Suppressor macrophage treated with lipopolysaccharide for 4 hours (primary cell): ENCODE results near the gene CYTL1.

Source experiments
- DNase-seq: peaks from one replicate; pipeline ENCODE4 v3.0.0-alpha.2; 2020

The CYTL1 gene, protein sequence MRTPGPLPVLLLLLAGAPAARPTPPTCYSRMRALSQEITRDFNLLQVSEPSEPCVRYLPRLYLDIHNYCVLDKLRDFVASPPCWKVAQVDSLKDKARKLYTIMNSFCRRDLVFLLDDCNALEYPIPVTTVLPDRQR

DNA sequence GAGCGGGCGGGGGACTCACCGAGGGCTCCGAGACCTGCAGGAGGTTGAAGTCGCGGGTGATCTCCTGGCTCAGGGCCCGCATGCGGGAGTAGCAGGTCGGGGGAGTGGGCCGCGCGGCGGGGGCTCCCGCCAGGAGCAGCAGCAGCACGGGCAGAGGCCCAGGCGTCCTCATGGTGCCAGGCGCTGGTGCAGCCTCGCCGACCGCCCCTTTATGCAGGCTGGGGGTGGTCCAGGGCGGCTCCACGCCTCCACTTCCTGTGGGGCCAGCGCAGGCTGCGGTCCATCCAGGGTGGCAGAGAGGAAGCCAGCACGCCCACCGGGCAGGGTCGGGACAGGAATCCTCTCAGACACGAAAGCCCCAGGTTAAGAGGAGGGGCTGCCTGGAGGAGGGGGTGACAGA is at the start of gene CYTL1:
Gene CYTL1, minus strand, starts transcription at position 185 of the 400 bp plus-strand sequence. Its CDS starts 13 bp downstream, at position 172.
- no peak for DNase-seq

DNA sequence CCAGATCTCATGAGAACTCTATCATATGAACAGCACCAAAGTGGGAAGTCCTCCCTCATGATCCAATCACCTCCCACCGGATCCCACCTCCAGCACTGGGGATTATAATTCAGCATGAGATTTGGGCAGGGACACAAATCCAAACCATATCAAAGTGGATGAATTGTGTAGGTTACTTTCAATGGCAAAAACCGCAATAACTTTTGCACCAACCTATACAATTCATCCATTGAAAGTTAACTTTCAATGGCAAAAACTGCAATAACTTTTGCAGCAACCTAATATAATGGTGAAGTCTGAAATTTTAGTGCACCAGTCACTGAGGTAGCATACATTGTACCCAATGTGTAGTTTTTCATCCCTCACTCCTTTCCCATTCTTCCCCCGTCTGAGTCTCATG is 48.6 kb upstream of the CYTL1 start:
- no peak for DNase-seq

DNA sequence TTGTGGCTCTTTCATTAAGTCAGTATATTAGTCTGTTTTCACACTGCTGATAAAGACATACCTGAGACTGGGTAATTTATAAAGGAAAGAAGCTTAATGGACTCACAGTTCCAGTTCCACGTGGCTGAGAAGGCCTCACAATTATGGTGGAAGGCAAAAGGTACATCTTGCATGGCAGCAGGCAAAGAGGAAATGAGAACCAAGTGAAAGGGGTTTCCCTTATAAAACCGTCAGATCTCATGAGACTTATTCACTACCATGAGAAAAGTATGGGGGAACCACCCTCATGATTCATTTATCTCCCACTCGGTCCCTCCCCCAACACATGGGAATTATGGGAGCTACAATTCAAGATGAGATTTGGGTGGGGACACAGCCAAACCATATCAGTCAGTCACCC is 47.7 kb upstream of the CYTL1 start:
- DNase-seq = peak; percentile 6

DNA sequence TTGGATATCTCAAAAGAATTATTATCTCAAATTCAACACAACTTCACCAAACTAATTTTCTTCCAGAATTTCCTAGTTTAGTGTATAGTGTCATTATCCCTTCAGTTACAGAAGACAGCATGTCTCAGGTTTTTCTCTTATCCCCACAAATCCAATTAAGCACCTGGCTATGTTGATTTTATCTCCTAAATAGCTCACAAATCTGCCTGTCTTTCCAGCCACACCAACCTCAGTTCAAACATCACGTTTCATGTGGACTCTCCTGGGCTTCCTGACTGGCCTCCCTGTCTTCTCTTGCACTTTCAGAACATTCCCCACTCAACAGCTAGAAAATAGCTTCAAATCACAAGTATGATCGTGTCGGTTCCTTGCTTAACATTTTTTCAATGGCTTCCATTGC is 46.8 kb upstream of the CYTL1 start:
- DNase-seq = no peak

DNA sequence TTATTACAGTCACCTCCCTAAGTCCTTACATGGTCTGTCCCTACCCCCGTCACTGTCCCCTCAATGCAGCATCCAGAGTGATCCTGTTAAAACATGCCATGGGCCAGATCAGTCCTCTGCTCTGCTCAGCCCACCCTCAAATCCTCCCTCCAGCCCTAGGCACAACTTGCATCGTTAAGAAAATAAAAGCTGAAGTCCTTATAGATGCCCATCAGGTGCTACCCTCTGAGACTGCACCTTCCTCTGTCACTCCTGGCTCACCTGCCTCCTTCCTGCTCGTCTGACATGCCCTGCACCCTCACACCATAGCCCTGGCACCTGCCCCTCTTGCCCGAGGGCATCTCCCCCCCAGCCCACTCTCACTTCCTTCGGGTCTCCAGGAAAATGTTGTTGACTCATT is 36.2 kb upstream of the CYTL1 start:
- no peak for DNase-seq

DNA sequence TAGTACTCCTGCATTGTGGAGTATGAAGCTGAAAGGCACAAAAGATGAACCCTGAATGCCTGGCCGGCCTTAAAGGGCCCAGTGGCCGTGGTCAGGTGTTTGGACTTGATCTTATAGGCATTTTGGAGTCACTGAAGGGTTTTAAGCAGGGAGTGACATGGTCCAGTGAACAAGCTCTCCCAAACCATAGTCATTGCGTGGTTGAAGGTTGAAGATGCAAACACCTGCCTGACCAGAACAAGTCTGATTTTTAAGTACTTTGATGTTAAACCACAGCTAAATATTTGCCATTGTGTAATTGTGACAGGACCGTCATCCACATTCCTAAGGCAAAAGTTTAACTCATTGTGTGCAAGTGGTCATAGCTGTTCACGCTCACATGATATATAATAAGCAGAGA is 35.3 kb upstream of the CYTL1 start:
- DNase-seq = no peak

DNA sequence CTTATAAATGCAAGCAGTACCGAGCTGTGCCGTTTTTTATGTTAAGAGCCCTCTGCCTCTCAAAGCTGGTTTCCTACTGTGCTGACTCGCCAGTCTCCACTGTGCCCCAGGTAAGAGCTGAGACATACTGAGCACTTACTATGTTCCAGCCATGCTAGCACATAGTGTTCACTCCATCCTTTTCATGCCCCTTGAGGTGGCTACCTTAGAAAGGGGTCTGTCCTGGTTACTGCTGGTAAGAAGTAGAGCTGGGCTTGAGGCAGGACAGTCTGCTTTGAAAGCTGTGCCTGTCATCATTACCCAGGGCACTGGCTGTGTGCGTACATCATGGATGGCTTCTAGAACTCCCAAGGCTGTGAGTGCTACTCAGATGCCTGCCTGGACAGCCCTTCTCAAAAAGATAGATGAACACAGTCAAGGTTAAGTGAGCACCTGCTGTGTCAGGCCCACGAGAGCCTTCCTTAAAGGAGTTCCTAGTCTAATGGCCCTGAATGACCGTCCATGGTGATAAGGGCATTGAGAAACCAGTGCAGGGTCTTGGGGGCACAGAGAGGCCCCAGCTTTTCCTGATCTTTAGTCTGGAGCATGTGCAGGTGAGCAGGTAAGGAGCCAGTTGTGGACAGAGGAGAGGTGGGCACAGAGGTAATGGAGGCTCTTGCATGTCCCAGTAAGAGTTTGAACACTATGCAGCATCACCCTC is 33.6 kb upstream of the CYTL1 start:
- no peak for DNase-seq

DNA sequence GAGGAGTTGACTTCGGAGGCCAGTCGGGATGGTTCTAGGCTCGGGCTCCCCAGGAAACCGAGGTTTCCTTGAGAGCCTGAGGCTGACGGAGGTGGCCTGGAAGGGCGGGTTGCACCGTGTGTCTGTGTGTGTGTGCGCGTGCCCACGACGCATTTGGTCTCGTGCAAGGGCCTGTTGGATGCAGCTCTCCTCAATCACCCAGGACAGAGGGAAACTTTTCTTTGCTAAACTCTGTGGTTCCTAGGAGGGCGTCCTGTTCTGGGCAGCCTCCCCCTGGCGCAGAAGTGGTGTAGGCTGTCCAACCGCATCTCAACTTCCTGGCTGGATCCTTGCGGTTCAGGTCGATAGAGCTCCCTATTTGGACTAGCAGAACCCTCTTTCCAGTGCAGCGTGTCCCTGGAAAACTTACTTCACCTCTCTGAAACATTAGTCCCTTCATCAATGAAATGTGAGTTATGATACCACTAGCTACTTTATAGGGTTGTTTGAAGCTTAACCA is 33.0 kb upstream of the CYTL1 start:
- no peak for DNase-seq

DNA sequence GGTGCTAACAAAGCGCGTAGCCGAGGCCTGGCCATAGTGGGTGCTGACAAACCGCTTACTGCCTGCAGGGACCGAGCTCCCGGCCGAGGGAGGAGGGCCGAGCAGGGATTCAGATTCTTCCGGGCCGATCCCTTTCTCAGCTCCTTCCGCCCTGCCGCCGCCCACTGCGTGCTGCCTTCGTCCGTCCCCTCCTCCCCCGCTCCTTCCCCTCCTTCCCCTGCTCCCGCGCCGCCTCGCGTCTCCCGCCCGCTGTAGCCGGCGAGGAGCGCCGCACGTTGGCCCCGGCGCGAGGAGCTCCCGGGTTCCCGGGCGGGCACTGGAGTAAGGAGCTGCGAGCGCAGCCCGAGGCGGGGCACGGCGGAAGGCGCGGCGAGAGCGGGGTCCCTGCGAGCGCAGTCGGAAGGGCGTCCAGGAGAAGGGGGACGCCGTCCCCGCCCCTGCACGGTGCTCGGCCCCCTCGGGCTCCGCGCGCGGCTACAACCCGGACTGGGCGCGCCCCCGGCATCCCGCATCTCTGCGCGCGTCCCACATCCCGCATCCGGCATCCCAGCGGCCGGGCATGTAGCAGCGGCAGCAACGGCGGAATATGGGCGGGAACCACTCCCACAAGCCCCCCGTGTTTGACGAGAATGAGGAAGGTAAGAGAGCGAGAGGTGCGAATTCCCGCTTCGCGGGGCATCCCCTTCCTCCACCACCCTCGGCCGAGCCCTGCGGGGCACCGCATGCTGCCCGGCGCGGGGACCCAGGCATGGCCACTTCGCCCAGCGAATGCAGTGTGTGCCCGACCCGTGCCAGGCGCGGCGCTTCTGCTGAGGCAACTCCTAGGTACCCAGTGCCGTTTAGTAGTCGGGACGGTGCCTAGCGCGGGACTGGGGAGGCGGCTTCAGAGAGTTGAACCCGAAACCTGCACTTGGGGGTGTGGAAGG is 32.3 kb upstream of the CYTL1 start, which contains the start of gene STK32B:
Gene STK32B, plus strand, starts transcription at position 203 of the 926 bp plus-strand sequence.
- DNase-seq = peak; percentile 69

DNA sequence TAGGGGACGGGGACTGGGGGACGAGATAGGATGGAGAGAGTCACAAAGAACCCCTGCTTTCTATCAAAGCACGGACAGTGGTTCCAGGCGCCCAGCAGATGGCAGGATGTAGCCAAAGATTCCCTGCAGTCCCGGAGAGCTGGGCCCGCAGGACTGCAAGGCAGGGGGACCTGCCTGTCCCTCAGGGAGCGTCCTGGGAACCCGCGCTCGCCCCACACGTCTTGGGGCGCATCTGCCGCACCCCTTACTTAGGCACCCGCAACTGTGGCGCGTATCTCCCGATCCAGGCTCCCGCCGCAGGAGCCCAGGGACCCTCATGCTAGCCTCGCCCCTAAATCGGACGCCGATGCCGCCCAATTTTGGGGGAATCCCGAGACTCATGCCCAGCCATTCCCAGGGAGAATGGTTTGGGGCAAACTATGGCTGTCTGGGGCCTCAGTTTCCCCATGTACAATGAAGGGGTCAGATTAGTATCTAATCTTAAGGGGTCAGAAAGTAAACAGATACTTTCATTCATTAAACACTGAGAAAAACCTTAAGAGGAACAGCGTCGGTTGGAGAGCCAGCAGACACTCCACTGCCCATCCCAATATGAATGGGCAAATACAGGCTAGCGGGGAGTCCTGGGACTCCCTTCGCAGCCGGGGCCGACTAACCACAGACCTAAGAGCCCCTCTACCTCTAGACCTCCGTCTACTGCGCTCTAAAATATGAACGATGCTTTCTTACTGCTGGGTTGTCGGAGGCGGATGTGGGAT is 31.4 kb upstream of the CYTL1 start:
- DNase-seq = peak; percentile 82

DNA sequence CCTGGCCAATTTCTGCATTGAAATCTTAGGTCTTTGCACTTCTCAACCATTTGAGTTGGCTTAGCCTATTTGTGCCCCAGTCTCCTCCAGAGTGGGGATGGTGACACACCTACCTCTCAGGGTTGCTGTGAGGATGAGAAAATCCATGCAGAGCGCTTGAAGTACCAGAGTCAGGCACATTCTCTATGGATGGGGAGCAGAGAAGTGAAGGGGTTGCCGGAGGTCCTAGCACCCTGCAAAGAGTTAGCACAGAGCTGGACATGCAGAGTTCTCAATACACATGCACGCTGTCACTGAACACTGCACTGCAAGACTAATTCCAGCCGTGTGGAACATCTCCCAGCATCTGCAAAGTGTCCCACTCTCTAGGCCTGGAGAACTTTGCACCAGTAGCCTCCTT is 29.5 kb upstream of the CYTL1 start:
- DNase-seq = no peak

DNA sequence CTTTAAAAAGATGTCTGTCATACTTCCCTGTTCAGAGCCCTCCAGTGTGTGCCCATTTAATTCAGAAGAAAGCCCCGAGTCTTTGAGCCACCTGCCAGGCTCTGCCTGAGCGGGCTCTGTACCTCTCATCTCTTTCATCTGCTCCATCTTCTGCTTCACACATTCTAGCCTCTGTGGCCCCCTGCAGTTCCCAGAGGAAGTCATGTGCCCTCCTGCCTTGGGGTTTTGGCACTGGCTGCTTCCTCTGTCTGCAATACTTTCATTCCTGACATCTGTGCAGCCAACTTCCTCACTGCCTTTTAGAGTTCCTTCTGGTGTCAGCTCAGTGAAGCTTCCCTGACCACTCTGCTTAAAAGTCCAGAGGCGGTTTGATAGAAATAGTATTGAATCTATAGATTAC is 25.8 kb upstream of the CYTL1 start:
- DNase-seq = peak; percentile 74

DNA sequence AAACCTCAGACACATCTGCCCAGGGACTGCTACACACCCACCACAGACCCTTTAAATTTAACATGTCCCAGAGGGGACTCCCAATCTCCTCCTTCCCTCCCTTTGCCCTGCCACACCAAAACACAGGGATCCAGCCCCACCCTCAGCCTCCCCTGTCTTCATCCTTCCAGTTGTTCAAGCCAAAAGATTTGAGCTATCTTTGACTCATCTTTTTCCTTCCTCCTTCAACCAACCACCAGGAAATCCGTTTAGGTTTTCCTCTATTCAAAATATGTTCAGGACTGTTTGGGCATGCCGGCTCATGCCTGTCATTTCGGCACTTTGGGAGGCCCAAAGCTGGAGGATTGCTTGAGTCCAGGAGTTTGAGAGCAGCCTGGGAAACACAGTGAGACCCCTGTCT is 25.1 kb upstream of the CYTL1 start:
- no peak for DNase-seq

DNA sequence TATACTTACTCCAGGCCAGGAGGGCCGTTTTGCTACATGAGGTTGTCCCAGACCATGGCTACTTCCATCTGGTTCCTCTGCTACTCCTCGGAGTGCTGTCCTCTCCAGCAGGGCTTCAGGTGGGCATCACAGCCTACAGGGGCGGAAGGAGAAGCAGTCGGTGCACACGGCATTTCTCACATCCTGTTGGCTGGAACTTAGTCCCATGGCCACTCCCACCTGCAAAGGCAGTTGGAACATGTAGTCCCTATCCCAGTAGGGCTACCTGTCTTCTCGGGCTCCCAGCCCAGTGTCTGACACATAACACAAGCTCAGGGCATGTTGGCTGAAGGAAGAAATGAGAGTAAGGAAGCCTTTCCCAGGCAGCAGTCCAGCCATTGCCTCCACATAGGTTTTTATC is 24.3 kb upstream of the CYTL1 start:
- no peak for DNase-seq

DNA sequence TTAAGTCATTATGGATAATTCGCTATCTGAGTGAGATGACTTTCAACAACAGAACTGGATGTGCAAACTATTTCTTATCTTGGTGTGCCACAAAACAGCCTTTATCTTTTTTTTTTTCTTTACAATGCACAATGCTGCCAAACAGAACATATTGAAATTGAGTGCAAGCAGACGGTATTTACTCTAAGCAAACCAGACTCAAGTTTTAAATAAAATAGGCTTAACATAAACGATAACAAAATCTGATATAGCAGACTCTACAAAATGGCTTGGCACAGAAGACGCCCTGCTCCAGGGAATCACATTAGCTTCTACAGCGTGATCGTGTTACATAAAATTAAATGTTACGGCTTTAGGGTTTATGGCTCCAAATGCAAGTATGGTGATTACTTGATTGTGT is 22.4 kb upstream of the CYTL1 start:
- DNase-seq = no peak

DNA sequence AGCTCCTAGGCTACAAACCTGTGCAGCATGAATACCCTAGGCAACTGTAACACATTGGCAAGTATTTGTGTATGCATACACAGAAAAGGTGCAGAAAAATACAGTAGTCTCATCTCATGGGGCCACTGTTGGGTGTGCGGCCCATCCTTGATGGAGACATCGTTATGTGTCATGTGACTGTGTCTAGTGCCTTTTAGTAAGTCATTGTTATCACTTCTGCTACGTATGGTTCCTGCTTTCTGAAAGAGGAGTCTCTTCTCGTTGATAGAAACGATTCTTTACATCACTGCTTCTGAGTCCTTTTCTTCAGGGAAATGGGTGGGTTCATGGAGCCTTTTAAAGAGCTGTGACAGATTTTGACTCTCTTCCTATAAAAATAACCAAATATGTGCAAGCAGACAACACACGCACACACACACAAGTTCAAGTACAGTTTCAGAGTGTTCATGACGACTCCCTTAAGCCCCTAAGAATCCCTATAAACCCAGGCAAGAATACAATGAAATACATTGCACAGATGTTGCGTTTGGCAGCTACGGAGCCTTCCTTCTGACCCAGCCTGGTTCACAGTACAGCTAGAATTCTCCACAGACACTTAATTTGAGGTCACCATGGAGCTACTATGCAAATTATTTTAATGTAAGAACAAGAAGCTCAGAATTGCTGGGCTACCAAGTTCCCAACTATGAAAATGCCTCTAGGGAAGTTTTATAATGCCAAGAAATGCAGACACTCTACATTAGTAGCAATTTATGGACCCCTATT is 21.8 kb upstream of the CYTL1 start:
- peak; percentile 52 for DNase-seq

DNA sequence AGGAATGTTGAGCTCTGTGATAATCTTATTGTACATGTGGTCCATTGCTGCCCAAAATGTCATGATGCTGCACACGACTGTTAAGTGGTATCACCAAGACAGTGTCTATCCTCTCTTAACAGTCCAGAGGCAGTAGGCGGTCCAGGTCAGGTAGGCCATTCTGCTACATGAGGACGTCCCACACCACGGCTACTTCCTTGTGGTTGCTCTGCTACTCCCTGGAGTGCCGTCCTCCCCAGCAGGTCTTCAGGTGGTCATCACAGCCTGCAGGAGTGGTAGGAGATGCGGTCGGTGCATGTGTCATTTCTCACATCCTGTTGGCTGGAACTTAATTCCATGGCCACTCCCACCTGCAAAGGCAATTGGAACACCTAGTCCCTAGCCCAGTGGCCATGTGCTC is 20.5 kb upstream of the CYTL1 start:
- DNase-seq = no peak

DNA sequence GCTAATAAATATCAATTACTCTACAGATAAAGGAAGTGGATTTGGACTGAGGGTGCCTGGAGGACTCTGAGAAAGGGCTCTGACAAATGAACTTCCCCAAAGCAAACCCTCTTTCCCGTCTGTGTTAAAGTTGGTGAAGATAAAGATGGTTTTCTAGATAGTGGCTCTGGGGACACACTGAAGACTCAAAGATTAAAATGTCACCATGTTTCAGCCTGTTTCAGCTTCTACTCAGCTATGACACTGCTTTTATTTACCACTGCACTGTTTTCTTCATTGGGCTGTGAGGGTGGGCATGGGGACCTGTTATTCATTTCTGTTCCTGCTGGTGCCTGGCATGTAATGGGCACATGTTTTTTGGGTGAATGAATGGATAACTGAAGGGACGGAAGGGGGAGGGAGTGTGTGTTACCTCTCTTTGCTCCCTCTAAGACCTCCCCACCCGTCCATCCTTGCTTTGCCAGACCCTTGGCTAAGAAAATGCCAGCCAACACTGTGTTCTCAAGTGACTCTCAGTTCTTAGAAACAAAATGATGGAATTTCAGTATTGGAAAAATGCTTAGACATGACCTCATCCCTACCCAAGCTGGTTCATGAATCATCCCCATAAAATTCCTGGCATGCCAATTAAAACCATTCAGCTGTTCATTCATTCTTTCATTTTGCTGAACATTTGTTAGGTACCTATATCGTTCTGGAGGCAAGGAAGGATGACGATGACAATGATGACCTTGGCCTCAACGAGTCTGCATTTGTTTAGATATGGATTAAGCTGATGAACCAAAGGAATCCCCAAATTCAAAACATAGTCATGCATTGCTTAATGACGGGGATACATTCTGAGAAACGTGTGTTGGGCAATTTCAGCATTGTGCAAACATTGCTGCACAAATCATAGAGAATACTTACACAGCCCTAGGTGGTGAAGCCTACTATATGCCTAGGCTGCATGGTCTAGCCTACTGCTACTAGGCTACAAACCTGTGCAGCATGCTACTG is 18.6 kb upstream of the CYTL1 start:
- peak; percentile 85 for DNase-seq

DNA sequence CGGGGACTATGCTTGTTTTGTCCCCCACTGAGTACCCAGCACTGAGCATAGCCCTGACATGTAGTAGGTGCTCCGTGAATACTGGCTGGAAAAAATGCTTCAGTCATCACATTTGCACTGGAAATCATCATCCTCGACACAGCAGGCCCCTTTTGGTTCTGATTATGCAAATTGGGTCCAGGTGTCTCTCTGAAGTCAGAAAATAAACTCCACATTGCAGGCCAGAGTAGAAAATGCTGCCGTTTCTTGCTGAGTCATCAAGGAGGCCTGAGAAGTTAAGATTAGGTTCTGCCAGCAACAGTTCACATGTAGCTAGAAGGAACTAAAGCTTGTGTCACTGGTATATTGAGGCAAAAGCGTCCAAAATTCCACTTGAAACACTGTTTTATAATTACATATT is 17.0 kb upstream of the CYTL1 start:
- no peak for DNase-seq

DNA sequence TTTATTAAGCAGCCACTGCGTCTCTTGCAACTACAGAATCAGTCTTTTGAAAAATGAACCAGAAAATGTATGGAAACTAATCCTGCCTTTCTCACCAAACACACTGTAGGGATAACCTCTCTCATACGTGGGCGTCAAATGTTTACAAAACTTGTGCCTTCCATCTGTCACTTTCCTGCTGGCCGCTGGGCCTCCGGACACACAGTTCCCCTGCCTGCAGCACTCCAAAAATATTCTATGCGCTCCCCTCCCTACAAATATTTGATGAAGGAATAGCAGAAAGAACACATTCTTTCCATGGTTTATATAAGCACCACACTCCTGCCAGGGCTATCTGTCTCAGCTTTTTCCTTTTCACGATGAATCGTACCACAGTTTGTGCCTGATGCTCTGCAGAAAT is 14.9 kb upstream of the CYTL1 start:
- no peak for DNase-seq
